Measurements from ENCODE around the gene DAZAP1.

DNA sequence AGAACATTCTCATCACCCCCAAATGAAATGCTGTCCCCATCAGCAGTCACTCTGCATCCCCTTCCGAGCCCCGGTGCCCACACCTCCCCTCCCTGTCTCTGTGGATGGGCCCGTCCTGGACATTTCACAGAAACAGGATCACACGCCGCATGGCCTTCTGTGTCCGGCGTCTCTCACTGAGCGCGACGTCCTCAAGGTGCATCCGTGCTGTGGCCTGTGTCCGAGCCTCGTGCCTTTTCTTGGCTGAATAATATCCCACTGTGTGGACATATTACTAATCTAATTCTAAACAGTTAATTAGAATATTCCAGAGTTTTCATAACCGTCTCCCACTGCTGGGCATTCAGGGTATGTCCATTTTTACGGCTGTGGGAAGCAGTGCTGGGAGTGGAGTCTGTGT is 15.0 kb upstream of the DAZAP1 start:
- no peak for TF ChIP-seq POLR2AphosphoS5 (IDR thresholded peaks at IDR 0.05; ENCODE audit: low read depth, low read length)
- no peak for TF ChIP-seq TAF1 (IDR thresholded peaks at IDR 0.05; ENCODE audit: borderline replicate concordance, insufficient read depth, low read length)
- no peak for TF ChIP-seq FOXP2 (optimal IDR thresholded peaks at IDR 0.05; ENCODE audit: borderline replicate concordance, extremely low read depth, extremely low read length, insufficient read depth)
- TF ChIP-seq SIN3A (IDR thresholded peaks at IDR 0.05; ENCODE audit: borderline replicate concordance, insufficient read depth, low read length): no peak
